ENCODE data around the gene CST9. TPM values are rescaled to one million over a fixed set of nuclear protein-coding genes. Genes with fewer than 3 reads are reported as not detected.

Gene CST9
- total RNA-seq, 4 donors from 2014 or later, result not detected

GRCh38 chr20:23565503-23566045 is 40.1 kb downstream of the CST9 start:
- Histone ChIP-seq H3K4me3 (no peak overlapping the region), H3K4me1 (no peaks in the 10 kb centered on the region), H3K36me3 (no peaks in the 10 kb centered on the region), H3K27ac (replicated peaks in 1 of 4) (no peak overlapping the region), H3K9me3 (peaks cover 0 to 26% (median 24%) of the 10 kb centered on the region in 4 donors), H3K27me3 (no peaks in the 10 kb centered on the region)
- peak; percentile 77 for DNase-seq (ENCODE audit: extremely low spot score)
- intact Hi-C loops (cut with DNase I), result no loop called here
- no peak for TF ChIP-seq CTCF (IDR thresholded peaks at IDR 0.05)
- TF ChIP-seq POLR2A (IDR thresholded peaks at IDR 0.05; ENCODE audit: low read depth), result no peak
- TF ChIP-seq EP300 (IDR thresholded peaks at IDR 0.05), result no peak
- no peak for TF ChIP-seq POLR2AphosphoS5 (IDR thresholded peaks at IDR 0.05)
- WGBS, result 83% methylated on average over 1 of the region's 2 CpGs

- Histone ChIP-seq H3K4me1 (no peaks in the 10 kb centered on the region), H3K27ac (replicated peaks in 1 of 4) (no peak overlapping the region), H3K27me3 (no peaks in the 10 kb centered on the region), H3K9me3 (peaks cover 0 to 31% (median 30%) of the 10 kb centered on the region in 4 donors), H3K4me3 (no peak overlapping the region), H3K36me3 (no peaks in the 10 kb centered on the region)
- 65% methylated on average over 3 of the region's 3 CpGs for WGBS
- intact Hi-C loops (cut with DNase I), result no loop called here
- DNase-seq (ENCODE audit: extremely low spot score), result no peak
- TF ChIP-seq CTCF (IDR thresholded peaks at IDR 0.05), result no peak
- no peak for TF ChIP-seq POLR2AphosphoS5 (IDR thresholded peaks at IDR 0.05)
- TF ChIP-seq POLR2A (IDR thresholded peaks at IDR 0.05; ENCODE audit: low read depth), result no peak
- TF ChIP-seq EP300 (IDR thresholded peaks at IDR 0.05), result no peak
These were observed 40.8 kb downstream of the CST9 start for GRCh38 chr20:23564927-23565326.

GRCh38 chr20:23562721-23563342 is 42.9 kb downstream of the CST9 start:
- Histone ChIP-seq H3K4me3 (no peak overlapping the region), H3K9me3 (peaks cover 0 to 44% (median 37%) of the 10 kb centered on the region in 4 donors), H3K27ac (replicated peaks in 1 of 4) (no peak overlapping the region), H3K4me1 (no peaks in the 10 kb centered on the region), H3K36me3 (no peaks in the 10 kb centered on the region), H3K27me3 (no peaks in the 10 kb centered on the region)
- 75% methylated on average over 1 of the region's 1 CpG for WGBS
- intact Hi-C loops (cut with DNase I), result no loop called here
- TF ChIP-seq POLR2A (IDR thresholded peaks at IDR 0.05; ENCODE audit: low read depth) (no peak), CTCF (IDR thresholded peaks at IDR 0.05) (no peak), POLR2AphosphoS5 (IDR thresholded peaks at IDR 0.05) (no peak), EP300 (IDR thresholded peaks at IDR 0.05) (no peak)
- peak; percentile 77 for DNase-seq (ENCODE audit: extremely low spot score)

- Histone ChIP-seq H3K9me3 (peaks cover 0 to 16% (median 6%) of the 10 kb centered on the region in 4 donors), H3K4me3 (no peak overlapping the region), H3K36me3 (no peaks in the 10 kb centered on the region), H3K27ac (replicated peaks in 1 of 4) (no peak overlapping the region), H3K4me1 (no peaks in the 10 kb centered on the region), H3K27me3 (peaks cover 0 to 4% (median 0%) of the 10 kb centered on the region in 4 donors)
- 50% methylated on average over 1 of the region's 1 CpG for WGBS
- TF ChIP-seq POLR2AphosphoS5 (IDR thresholded peaks at IDR 0.05) (no peak), POLR2A (IDR thresholded peaks at IDR 0.05; ENCODE audit: low read depth) (no peak), EP300 (IDR thresholded peaks at IDR 0.05) (no peak), CTCF (IDR thresholded peaks at IDR 0.05) (no peak)
- no peak for DNase-seq (ENCODE audit: extremely low spot score)
- intact Hi-C loops (cut with DNase I), result no loop called here
These were observed 51.3 kb downstream of the CST9 start for GRCh38 chr20:23554401-23554800.

Other genes starting within 250 kb of the CST9 start
- 10 to 100 TPM; 10.4 to 22.8 (median 21.0) TPM for gene GZF1, start 243.7 kb downstream of the CST9 start, total RNA-seq
- 10 to 100 TPM; 13.7 to 18.7 (median 15.2) TPM for gene NAPB, start 184.4 kb downstream of the CST9 start, total RNA-seq
- gene CSTL1, start 166.2 kb downstream of the CST9 start, total RNA-seq, result not detected
- gene CST11, start 153.0 kb downstream of the CST9 start, total RNA-seq, result not detected
- gene CST8, start 114.8 kb downstream of the CST9 start, total RNA-seq, result not detected
- gene CST9L, start 37.4 kb downstream of the CST9 start, total RNA-seq, result not detected
- gene CST3, start 32.0 kb upstream of the CST9 start, total RNA-seq, result 1,000 to 10,000 TPM; 1,253 to 2,184 (median 1,709) TPM
- gene CST4, start 83.1 kb upstream of the CST9 start, total RNA-seq, result not detected
- gene CST1, start 145.0 kb upstream of the CST9 start, total RNA-seq, result not detected
- 1 to 10 TPM in 1 of 4 donors, under 1 TPM in 2, not detected in 1; 0.45 to 2.1 (median 0.86) TPM for gene CST2, start 220.8 kb upstream of the CST9 start, total RNA-seq

Data from esophagus muscularis mucosa (tissue), 4 donors.